Caco-2 (cell line): Measurements from ENCODE around the gene PRKG2. TPM values are rescaled to one million over a fixed set of nuclear protein-coding genes. Genes with fewer than 3 reads are reported as not detected.

Experiments used
- BruUV-seq: library from RNA; stranded (reverse); fragments of 400-500 nt; replicated peaks from 2 replicates; lab custom pipeline; 2021; lab: Mats Ljungman, UMichigan
- CTCF ChIA-PET: fragments of 300-600 bp; sonication (Branson Sonifier 250); formaldehyde crosslinking; loops from one replicate; lab custom pipeline; 2022; ENCODE audit warnings: antibody characterized with exemption; lab: Charles Lee
- POLR2A ChIA-PET: fragments of 300-600 bp; sonication (Branson Sonifier 250); formaldehyde crosslinking; loops from one replicate; lab custom pipeline; 2022; ENCODE audit warnings: antibody characterized with exemption; lab: Charles Lee
- DNase-seq, 2 experiments: peaks; one replicate each; pipeline versions ENCODE4 v3.0.0 to v3.0.0-alpha.2; 2020 to 2022
- H3K27me3 ChIP-seq: replicated peaks from 2 replicates; pipeline ENCODE4 v1.6.0; 2011; ENCODE audit warnings: low read length; ENCODE audit not compliant: control insufficient read depth, insufficient read depth
- H3K36me3 ChIP-seq: 2 replicates; pipeline ENCODE4 v1.5.1; 2011; ENCODE audit warnings: low read length; ENCODE audit not compliant: control insufficient read depth, insufficient read depth
- H3K4me1 ChIP-seq: fragments of 250-450 bp; sonication (Bioruptor Pico); 2 replicates; pipeline ENCODE4 v1.5.1; 2020; ENCODE audit warnings: mild to moderate bottlenecking
- H3K4me3 ChIP-seq: 2 replicates; pipeline ENCODE4 v1.5.1; 2011; ENCODE audit warnings: low read depth, mild to moderate bottlenecking, control low read depth, low read length
- H3K9me3 ChIP-seq: fragments of 250-450 bp; sonication (Bioruptor Pico); 2 replicates; pipeline ENCODE4 v1.5.1; 2020; ENCODE audit warnings: mild to moderate bottlenecking, moderate library complexity
- H3K27ac Mint-ChIP-seq: one replicate; pipeline ENCODE4 v1.8.0; 2022; ENCODE audit warnings: mixed read lengths; ENCODE audit not compliant: unreplicated experiment
- H3K27me3 Mint-ChIP-seq: one replicate; pipeline ENCODE4 v1.8.0; 2022; ENCODE audit warnings: mixed read lengths; ENCODE audit not compliant: insufficient read depth, unreplicated experiment
- H3K36me3 Mint-ChIP-seq: one replicate; pipeline ENCODE4 v1.8.0; 2022; ENCODE audit warnings: mild to moderate bottlenecking, mixed read lengths; ENCODE audit not compliant: insufficient read depth, unreplicated experiment
- H3K4me1 Mint-ChIP-seq: one replicate; pipeline ENCODE4 v1.8.0; 2022; ENCODE audit warnings: low read depth, mixed read lengths; ENCODE audit not compliant: unreplicated experiment
- H3K4me3 Mint-ChIP-seq: one replicate; pipeline ENCODE4 v1.8.0; 2022; ENCODE audit warnings: mild to moderate bottlenecking, moderate library complexity, mixed read lengths; ENCODE audit not compliant: unreplicated experiment
- H3K9me3 Mint-ChIP-seq: one replicate; pipeline ENCODE4 v1.8.0; 2022; ENCODE audit warnings: mixed read lengths; ENCODE audit not compliant: unreplicated experiment
- CTCF ChIP-seq, 2 experiments: fragments of 200-600 bp in 1 of 2; IDR thresholded peaks; 1 replicate in 1 of 2; 2 replicates in 1 of 2; pipeline versions ENCODE4 v1.5.1 to v1.8.0; 2011 to 2022; ENCODE audit warnings: antibody characterized with exemption in 1 of 2, control low read depth in 1 of 2, inconsistent platforms in 1 of 2, low read depth in 1 of 2, low read length in 1 of 2, mild to moderate bottlenecking in 1 of 2, moderate library complexity in 1 of 2; ENCODE audit not compliant: insufficient read depth in 1 of 2, severe bottlenecking in 1 of 2, unreplicated experiment in 1 of 2
- intact Hi-C: fragments of 100-400 bp; cut with micrococcal nuclease; formaldehyde crosslinking; loops from one replicate; pipeline ENCODE4 v1.10.0; 2022; ENCODE audit not compliant: unreplicated experiment
- total RNA-seq: library from RNA; stranded (reverse); gene quantifications from 2 replicates; pipeline ENCODE4 v1.2.3, GENCODE V29; 2022

Gene PRKG2
- total RNA-seq, 1 experiment from 2014 or later: 5.6 TPM

GRCh38 chr4:81062001-81062400 is 153.0 kb downstream of the PRKG2 start:
- H3K27me3 ChIP-seq: no peaks in the 10 kb centered on the region
- Mint-ChIP-seq H3K9me3 (no peaks in the 10 kb centered on the region), H3K27me3 (no peaks in the 10 kb centered on the region), H3K4me3 (no peak overlapping the region), H3K27ac (no peak overlapping the region), H3K36me3 (no peaks in the 10 kb centered on the region), H3K4me1 (no peaks in the 10 kb centered on the region)
- no TSS peak for BruUV-seq
- intact Hi-C loops: no loop called here
- no peak for DNase-seq
- TF ChIP-seq CTCF (IDR thresholded peaks at IDR 0.05; ENCODE audit: insufficient read depth in 1 of 2, low read depth in 1 of 2, low read length in 1 of 2, severe bottlenecking in 1 of 2, unreplicated experiment in 1 of 2): no peak
- no peaks in the 10 kb centered on the region for H3K36me3 ChIP-seq
- ChIA-PET CTCF (no interaction called here), POLR2A (no interaction called here)
- H3K4me1 ChIP-seq: no peaks in the 10 kb centered on the region
- no peaks in the 10 kb centered on the region for H3K9me3 ChIP-seq
- no peak overlapping the region for H3K4me3 ChIP-seq

GRCh38 chr4:81061344-81061730 is 153.7 kb downstream of the PRKG2 start:
- Histone ChIP-seq H3K4me1 (no peaks in the 10 kb centered on the region), H3K27me3 (no peaks in the 10 kb centered on the region), H3K9me3 (no peaks in the 10 kb centered on the region), H3K4me3 (no peak overlapping the region), H3K36me3 (no peaks in the 10 kb centered on the region)
- no peaks in the 10 kb centered on the region for H3K27me3 Mint-ChIP-seq
- no peaks in the 10 kb centered on the region for H3K4me1 Mint-ChIP-seq
- H3K9me3 Mint-ChIP-seq: no peaks in the 10 kb centered on the region
- no peak overlapping the region for H3K27ac Mint-ChIP-seq
- ChIA-PET POLR2A (no interaction called here), CTCF (no interaction called here)
- no TSS peak for BruUV-seq
- TF ChIP-seq CTCF (IDR thresholded peaks at IDR 0.05; ENCODE audit: insufficient read depth in 1 of 2, low read depth in 1 of 2, low read length in 1 of 2, severe bottlenecking in 1 of 2, unreplicated experiment in 1 of 2): no peak
- no peaks in the 10 kb centered on the region for H3K36me3 Mint-ChIP-seq
- intact Hi-C loops: no loop called here
- no peak for DNase-seq
- no peak overlapping the region for H3K4me3 Mint-ChIP-seq

- no peak for TF ChIP-seq CTCF (IDR thresholded peaks at IDR 0.05; ENCODE audit: insufficient read depth in 1 of 2, low read depth in 1 of 2, low read length in 1 of 2, severe bottlenecking in 1 of 2, unreplicated experiment in 1 of 2)
- H3K4me3 ChIP-seq: no peak overlapping the region
- H3K36me3 ChIP-seq: no peaks in the 10 kb centered on the region
- no peak overlapping the region for H3K27ac Mint-ChIP-seq
- H3K36me3 Mint-ChIP-seq: no peaks in the 10 kb centered on the region
- H3K4me1 Mint-ChIP-seq: no peaks in the 10 kb centered on the region
- no peaks in the 10 kb centered on the region for H3K27me3 Mint-ChIP-seq
- H3K9me3 ChIP-seq: no peaks in the 10 kb centered on the region
- no TSS peak for BruUV-seq
- no peaks in the 10 kb centered on the region for H3K27me3 ChIP-seq
- no peaks in the 10 kb centered on the region for H3K9me3 Mint-ChIP-seq
- ChIA-PET CTCF (no interaction called here), POLR2A (no interaction called here)
- H3K4me1 ChIP-seq: no peaks in the 10 kb centered on the region
- no peak overlapping the region for H3K4me3 Mint-ChIP-seq
- intact Hi-C loops: no loop called here
- no peak for DNase-seq
Observed at GRCh38 chr4:81060587-81061343, 154.3 kb downstream of the PRKG2 start.
